KMS-11 (cell line): ENCODE measurements around the gene TIMP1.

Experiments
- H2AFZ ChIP-seq: fragments of 200-600 bp; sonication (generic); 2 replicates; pipeline ENCODE4 v1.6.1; 2016; ENCODE audit warnings: antibody characterized with exemption, mixed run types, low read depth
- H3K27ac ChIP-seq: fragments of 200-600 bp; sonication (generic); 2 replicates; pipeline ENCODE4 v1.6.1; 2016; ENCODE audit warnings: mild to moderate bottlenecking, mixed run types
- H3K27me3 ChIP-seq: fragments of 200-600 bp; sonication (generic); 2 replicates; pipeline ENCODE4 v1.6.1; 2017; ENCODE audit warnings: mild to moderate bottlenecking, low read depth, mixed run types, moderate library complexity; ENCODE audit not compliant: insufficient read depth
- H3K36me3 ChIP-seq: fragments of 200-600 bp; sonication (generic); 2 replicates; pipeline ENCODE4 v1.6.1; 2017; ENCODE audit warnings: mild to moderate bottlenecking, mixed run types; ENCODE audit not compliant: insufficient read depth
- H3K4me1 ChIP-seq: fragments of 200-600 bp; sonication (generic); 2 replicates; pipeline ENCODE4 v1.6.1; 2016; ENCODE audit warnings: mild to moderate bottlenecking, low read depth, mixed run types; ENCODE audit not compliant: poor library complexity, severe bottlenecking
- H3K4me2 ChIP-seq: fragments of 200-600 bp; sonication (generic); 2 replicates; pipeline ENCODE4 v1.7.0; 2016; ENCODE audit warnings: mild to moderate bottlenecking, mixed run types
- H3K4me3 ChIP-seq: fragments of 200-600 bp; sonication (generic); IDR thresholded peaks from 2 replicates; pipeline ENCODE4 v1.6.1; 2017; ENCODE audit warnings: low read depth, low read length, mixed read lengths; ENCODE audit not compliant: insufficient read depth
- H3K79me2 ChIP-seq: fragments of 200-600 bp; sonication (generic); 2 replicates; pipeline ENCODE4 v1.6.1; 2016; ENCODE audit warnings: low read depth, mixed run types; ENCODE audit not compliant: insufficient read depth
- H3K9ac ChIP-seq: fragments of 200-600 bp; sonication (generic); 2 replicates; pipeline ENCODE4 v1.6.1; 2016; ENCODE audit warnings: mild to moderate bottlenecking, mixed run types
- H4K20me1 ChIP-seq: fragments of 200-600 bp; sonication (generic); 2 replicates; pipeline ENCODE4 v1.6.1; 2016; ENCODE audit warnings: mild to moderate bottlenecking, mixed run types; ENCODE audit not compliant: insufficient read depth
- TF ChIP-seq, protein P1 (sequence below): fragments of 200-600 bp; sonication (generic); conservative IDR thresholded peaks from 2 replicates; pipeline ENCODE4 v1.6.1; 2017; ENCODE audit warnings: low read depth, mild to moderate bottlenecking, antibody characterized with exemption, low read length, moderate library complexity, mixed read lengths

The TIMP1 gene

DNA sequence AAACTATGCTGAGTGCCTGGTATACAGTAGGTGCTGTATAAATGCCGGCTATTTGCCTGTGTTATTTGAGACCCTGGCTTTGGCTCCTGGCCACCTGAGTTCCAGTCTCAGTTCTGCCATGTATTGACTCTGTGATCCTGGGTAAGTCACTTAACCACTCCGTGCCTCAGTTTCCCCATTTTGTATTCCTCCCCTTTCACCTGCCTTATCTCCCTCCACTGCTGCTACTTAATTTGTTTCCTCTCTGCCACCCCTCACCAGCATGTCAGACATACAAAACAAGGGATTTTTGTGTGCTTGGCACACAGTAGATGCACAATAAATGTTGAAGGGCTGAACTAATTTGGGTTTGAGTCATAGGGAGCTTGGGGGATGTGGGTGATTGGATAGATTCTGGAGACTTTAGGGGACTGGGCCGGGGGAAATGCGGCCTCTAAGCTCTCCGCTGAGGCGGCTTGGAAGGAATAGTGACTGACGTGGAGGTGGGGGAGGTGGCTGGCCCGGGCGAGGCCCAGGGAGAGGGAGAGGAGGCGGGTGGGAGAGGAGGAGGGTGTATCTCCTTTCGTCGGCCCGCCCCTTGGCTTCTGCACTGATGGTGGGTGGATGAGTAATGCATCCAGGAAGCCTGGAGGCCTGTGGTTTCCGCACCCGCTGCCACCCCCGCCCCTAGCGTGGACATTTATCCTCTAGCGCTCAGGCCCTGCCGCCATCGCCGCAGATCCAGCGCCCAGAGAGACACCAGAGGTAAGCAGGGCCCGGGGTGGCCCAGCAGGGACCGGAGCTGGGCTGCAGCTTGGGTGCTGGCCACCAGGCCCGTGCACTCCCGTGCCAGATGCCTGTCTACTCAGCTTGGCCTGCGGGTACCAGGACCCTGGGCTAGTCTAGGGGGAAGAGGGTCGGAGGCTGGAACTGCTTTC, at the start of gene TIMP1:
Gene TIMP1 (plus strand): TSS at position 706 of the 917 bp plus-strand sequence. CDS start 980 bp downstream, outside the sequence.
- H3K4me2 ChIP-seq: no peak within 1 kb of the TSS
- no peaks in the 10 kb centered on the region for H3K79me2 ChIP-seq
- no peaks in the 10 kb centered on the region for H4K20me1 ChIP-seq
- no peak within 1 kb of the TSS for H3K4me3 ChIP-seq
- no peaks in the 10 kb centered on the region for H3K36me3 ChIP-seq
- no peak within 1 kb of the TSS for H3K27ac ChIP-seq
- no peak within 1 kb of the TSS for H3K9ac ChIP-seq
- TF ChIP-seq, protein P1, sequence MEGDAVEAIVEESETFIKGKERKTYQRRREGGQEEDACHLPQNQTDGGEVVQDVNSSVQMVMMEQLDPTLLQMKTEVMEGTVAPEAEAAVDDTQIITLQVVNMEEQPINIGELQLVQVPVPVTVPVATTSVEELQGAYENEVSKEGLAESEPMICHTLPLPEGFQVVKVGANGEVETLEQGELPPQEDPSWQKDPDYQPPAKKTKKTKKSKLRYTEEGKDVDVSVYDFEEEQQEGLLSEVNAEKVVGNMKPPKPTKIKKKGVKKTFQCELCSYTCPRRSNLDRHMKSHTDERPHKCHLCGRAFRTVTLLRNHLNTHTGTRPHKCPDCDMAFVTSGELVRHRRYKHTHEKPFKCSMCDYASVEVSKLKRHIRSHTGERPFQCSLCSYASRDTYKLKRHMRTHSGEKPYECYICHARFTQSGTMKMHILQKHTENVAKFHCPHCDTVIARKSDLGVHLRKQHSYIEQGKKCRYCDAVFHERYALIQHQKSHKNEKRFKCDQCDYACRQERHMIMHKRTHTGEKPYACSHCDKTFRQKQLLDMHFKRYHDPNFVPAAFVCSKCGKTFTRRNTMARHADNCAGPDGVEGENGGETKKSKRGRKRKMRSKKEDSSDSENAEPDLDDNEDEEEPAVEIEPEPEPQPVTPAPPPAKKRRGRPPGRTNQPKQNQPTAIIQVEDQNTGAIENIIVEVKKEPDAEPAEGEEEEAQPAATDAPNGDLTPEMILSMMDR: no peak
- H2AFZ ChIP-seq: no peak within 1 kb of the TSS
- H3K27me3 ChIP-seq: no peaks in the 10 kb centered on the region
- no peaks in the 10 kb centered on the region for H3K4me1 ChIP-seq

DNA sequence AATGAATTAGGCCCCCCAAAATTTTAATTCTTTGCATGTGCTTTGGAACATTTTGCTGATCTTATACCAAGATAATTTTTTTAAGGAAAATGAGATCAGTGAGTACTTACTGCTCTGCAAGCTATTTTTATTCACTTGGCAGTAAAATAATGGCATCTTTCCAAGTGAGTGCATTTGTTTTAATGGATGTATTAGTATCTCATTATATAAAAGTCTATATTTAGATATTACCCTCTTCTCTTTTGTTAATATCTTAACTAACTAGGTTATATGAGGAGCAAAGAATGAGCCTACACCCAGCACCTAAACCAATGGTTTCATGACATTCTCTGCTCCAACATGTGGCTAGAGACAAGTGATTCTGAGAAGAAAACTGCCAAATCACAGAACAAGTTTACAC, 42.4 kb upstream of the TIMP1 start:
- no peaks in the 10 kb centered on the region for H3K36me3 ChIP-seq
- TF ChIP-seq, protein P1: no peak
- H4K20me1 ChIP-seq: no peaks in the 10 kb centered on the region
- no peaks in the 10 kb centered on the region for H3K27me3 ChIP-seq
- H3K4me1 ChIP-seq: no peaks in the 10 kb centered on the region
- H3K4me2 ChIP-seq: no peak overlapping the region
- H3K4me3 ChIP-seq: no peak overlapping the region
- no peak overlapping the region for H3K9ac ChIP-seq
- H2AFZ ChIP-seq: no peak overlapping the region
- no peaks in the 10 kb centered on the region for H3K79me2 ChIP-seq
- no peak overlapping the region for H3K27ac ChIP-seq

- H3K27me3 ChIP-seq: no peaks in the 10 kb centered on the region
- no peak overlapping the region for H3K4me2 ChIP-seq
- H3K36me3 ChIP-seq: no peaks in the 10 kb centered on the region
- no peak overlapping the region for H3K9ac ChIP-seq
- TF ChIP-seq, protein P1: 0 out of 2 replicates have a peak, but pooled peaks have one; percentile 20
- H3K27ac ChIP-seq: no peak overlapping the region
- no peak overlapping the region for H2AFZ ChIP-seq
- no peaks in the 10 kb centered on the region for H3K79me2 ChIP-seq
- no peak overlapping the region for H3K4me3 ChIP-seq
- no peaks in the 10 kb centered on the region for H3K4me1 ChIP-seq
- no peaks in the 10 kb centered on the region for H4K20me1 ChIP-seq
These were observed 41.3 kb upstream of the TIMP1 start for GRCh38 chrX:47540754-47541538.

DNA sequence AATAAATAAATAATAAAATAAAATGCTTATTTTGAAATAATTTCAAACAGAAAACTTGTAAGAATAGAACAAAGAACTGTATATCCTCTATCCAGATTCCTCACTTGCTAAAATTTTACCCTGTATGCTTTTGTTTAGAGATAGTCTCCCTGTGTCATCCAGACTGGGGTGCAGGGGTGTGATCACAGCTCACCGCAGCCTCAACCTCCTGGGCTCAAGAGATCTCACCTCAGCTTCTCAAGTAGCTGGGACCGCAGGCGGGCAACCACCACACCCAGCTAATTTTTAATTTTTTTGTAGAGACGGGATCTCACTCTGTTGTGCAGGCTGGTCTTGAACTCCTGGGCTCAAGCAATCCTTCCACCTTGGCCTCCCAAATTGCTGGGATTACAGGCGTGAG, 38.7 kb upstream of the TIMP1 start:
- peaks cover 11% of the 10 kb centered on the region for H3K4me1 ChIP-seq
- no peak overlapping the region for H3K4me2 ChIP-seq
- no peak overlapping the region for H3K4me3 ChIP-seq
- H4K20me1 ChIP-seq: no peaks in the 10 kb centered on the region
- no peak overlapping the region for H3K9ac ChIP-seq
- no peak overlapping the region for H2AFZ ChIP-seq
- H3K36me3 ChIP-seq: no peaks in the 10 kb centered on the region
- TF ChIP-seq, protein P1: no peak
- H3K27ac ChIP-seq: no peak overlapping the region
- no peaks in the 10 kb centered on the region for H3K27me3 ChIP-seq
- no peaks in the 10 kb centered on the region for H3K79me2 ChIP-seq
